ENCODE data around the gene ATXN1. TPM values are rescaled to one million over a fixed set of nuclear protein-coding genes. Genes with fewer than 3 reads are reported as not detected.

Gene ATXN1
- total and polyA plus RNA-seq, 2 of the 13 experiments (the other 11 are each of a cell fraction or from before 2014, with no cell fraction given) = 20.7 to 39.5 TPM

- TF ChIP-seq ZNF674 (CRISPR knock-in tag; IDR thresholded peaks at IDR 0.05; ENCODE audit: low read depth) (no peak), ZNF557 (CRISPR knock-in tag; IDR thresholded peaks at IDR 0.05) (no peak), GZF1 (CRISPR knock-in tag; IDR thresholded peaks at IDR 0.05) (no peak), MAFF (IDR thresholded peaks at IDR 0.05; ENCODE audit: low read depth, low read length) (no peak), SIN3A (IDR thresholded peaks at IDR 0.05; ENCODE audit: borderline replicate concordance, low read depth, low read length) (no peak), SMARCC2 (IDR thresholded peaks at IDR 0.05) (no peak), RFX5 (IDR thresholded peaks at IDR 0.05; ENCODE audit: low read depth, low read length) (no peak), ZMYM3 (CRISPR knock-in tag; IDR thresholded peaks at IDR 0.05) (no peak), ZNF878 (CRISPR knock-in tag; IDR thresholded peaks at IDR 0.05) (no peak), SIN3B (IDR thresholded peaks at IDR 0.05; ENCODE audit: low read length) (no peak), GPN1 (CRISPR knock-in tag; IDR thresholded peaks at IDR 0.05; ENCODE audit: borderline replicate concordance) (no peak), EHMT2 (IDR thresholded peaks at IDR 0.05; ENCODE audit: borderline replicate concordance, low read depth, low read length) (no peak), ZNF503 (CRISPR knock-in tag; IDR thresholded peaks at IDR 0.05) (no peak)
- TF ChIP-seq, protein P1, sequence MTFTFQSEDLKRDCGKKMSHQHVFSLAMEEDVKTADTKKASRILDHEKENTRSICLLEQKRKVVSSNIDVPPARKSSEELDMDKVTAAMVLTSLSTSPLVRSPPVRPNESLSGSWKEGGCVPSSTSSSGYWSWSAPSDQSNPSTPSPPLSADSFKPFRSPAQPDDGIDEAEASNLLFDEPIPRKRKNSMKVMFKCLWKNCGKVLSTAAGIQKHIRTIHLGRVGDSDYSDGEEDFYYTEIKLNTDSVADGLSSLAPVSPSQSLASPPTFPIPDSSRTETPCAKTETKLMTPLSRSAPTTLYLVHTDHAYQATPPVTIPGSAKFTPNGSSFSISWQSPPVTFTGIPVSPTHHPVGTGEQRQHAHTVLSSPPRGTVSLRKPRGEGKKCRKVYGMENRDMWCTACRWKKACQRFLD (CRISPR knock-in tag; IDR thresholded peaks at IDR 0.05; ENCODE audit: borderline replicate concordance) = no peak
- TF ChIP-seq, protein P2, sequence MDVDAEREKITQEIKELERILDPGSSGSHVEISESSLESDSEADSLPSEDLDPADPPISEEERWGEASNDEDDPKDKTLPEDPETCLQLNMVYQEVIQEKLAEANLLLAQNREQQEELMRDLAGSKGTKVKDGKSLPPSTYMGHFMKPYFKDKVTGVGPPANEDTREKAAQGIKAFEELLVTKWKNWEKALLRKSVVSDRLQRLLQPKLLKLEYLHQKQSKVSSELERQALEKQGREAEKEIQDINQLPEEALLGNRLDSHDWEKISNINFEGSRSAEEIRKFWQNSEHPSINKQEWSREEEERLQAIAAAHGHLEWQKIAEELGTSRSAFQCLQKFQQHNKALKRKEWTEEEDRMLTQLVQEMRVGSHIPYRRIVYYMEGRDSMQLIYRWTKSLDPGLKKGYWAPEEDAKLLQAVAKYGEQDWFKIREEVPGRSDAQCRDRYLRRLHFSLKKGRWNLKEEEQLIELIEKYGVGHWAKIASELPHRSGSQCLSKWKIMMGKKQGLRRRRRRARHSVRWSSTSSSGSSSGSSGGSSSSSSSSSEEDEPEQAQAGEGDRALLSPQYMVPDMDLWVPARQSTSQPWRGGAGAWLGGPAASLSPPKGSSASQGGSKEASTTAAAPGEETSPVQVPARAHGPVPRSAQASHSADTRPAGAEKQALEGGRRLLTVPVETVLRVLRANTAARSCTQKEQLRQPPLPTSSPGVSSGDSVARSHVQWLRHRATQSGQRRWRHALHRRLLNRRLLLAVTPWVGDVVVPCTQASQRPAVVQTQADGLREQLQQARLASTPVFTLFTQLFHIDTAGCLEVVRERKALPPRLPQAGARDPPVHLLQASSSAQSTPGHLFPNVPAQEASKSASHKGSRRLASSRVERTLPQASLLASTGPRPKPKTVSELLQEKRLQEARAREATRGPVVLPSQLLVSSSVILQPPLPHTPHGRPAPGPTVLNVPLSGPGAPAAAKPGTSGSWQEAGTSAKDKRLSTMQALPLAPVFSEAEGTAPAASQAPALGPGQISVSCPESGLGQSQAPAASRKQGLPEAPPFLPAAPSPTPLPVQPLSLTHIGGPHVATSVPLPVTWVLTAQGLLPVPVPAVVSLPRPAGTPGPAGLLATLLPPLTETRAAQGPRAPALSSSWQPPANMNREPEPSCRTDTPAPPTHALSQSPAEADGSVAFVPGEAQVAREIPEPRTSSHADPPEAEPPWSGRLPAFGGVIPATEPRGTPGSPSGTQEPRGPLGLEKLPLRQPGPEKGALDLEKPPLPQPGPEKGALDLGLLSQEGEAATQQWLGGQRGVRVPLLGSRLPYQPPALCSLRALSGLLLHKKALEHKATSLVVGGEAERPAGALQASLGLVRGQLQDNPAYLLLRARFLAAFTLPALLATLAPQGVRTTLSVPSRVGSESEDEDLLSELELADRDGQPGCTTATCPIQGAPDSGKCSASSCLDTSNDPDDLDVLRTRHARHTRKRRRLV (CRISPR knock-in tag; IDR thresholded peaks at IDR 0.05) = no peak
Measured at GRCh38 chr6:16345449-16346330, 415.6 kb downstream of the ATXN1 start (continued).
